Vagina (tissue), 2 donors: ENCODE data around the gene BMP2.

Source experiments
- CTCF ChIP-seq, 3 experiments: fragments of 450-650 bp in 2 of 3; fragments of 200-600 bp in 1 of 3; sonication (generic) in 1 of 3; IDR thresholded peaks; one replicate each; pipeline ENCODE4 v1.5.1; 2017 to 2019; ENCODE audit warnings: antibody characterized with exemption in 3 of 3, mild to moderate bottlenecking in 2 of 3, moderate library complexity in 2 of 3
- POLR2A ChIP-seq, 2 donors: fragments of 450-650 bp; IDR thresholded peaks; one replicate each; pipeline ENCODE4 v1.6.1; 2017; ENCODE audit warnings: antibody characterized with exemption in 2 of 2, mild to moderate bottlenecking in 2 of 2, moderate library complexity in 2 of 2
- POLR2AphosphoS5 ChIP-seq, 2 donors: sonication (generic); formaldehyde crosslinking; IDR thresholded peaks; one replicate each; pipeline ENCODE4 v1.9.0; 2017; ENCODE audit warnings: antibody characterized with exemption in 2 of 2, mild to moderate bottlenecking in 2 of 2, low read depth in 1 of 2; ENCODE audit not compliant: insufficient read depth in 1 of 2

DNA sequence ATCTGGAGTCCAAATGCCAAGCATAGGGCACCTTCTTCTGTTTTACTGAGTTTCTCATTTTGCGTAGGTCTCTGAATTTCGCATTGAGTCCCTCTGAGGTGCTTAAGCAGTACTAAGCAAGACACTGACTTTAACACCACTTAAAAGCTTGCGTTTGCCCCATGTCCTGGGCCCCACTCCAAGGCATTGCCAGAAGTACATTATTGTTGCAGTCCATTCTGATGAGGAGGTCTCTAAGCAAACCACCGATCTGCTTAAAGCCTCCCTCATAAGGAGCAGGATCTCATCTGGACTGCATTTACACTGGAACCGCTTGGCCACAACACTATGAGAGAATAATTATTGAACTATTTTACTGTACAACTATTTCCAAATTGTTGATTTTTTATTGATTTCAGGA lies 16.3 kb downstream of the BMP2 start:
- TF ChIP-seq POLR2A (IDR thresholded peaks at IDR 0.05) (no peak), CTCF (IDR thresholded peaks at IDR 0.05) (no peak), POLR2AphosphoS5 (IDR thresholded peaks at IDR 0.05; ENCODE audit: insufficient read depth in 1 of 2, low read depth in 1 of 2) (no peak)
